GM23248 (cell line): ENCODE measurements around the gene STX8. TPM values are rescaled to one million over a fixed set of nuclear protein-coding genes. Genes with fewer than 3 reads are reported as not detected.

Experiments
- DNase-seq: peaks from one replicate; pipeline ENCODE4 v3.0.0-alpha.2; 2015
- H2AFZ ChIP-seq: fragments of 200-600 bp; sonication (generic); 2 replicates; pipeline ENCODE4 v1.6.1; 2016; ENCODE audit warnings: antibody characterized with exemption
- H3F3A ChIP-seq: fragments of 200-600 bp; sonication (generic); 2 replicates; pipeline ENCODE4 v1.6.1; 2016; ENCODE audit warnings: mild to moderate bottlenecking, antibody characterized with exemption, mixed run types; ENCODE audit not compliant: insufficient read depth
- H3K27ac ChIP-seq: fragments of 200-600 bp; sonication (generic); 2 replicates; pipeline ENCODE4 v1.5.1; 2016; ENCODE audit warnings: mild to moderate bottlenecking
- H3K27me3 ChIP-seq: fragments of 200-600 bp; sonication (generic); replicated peaks from 2 replicates; pipeline ENCODE4 v1.6.1; 2016; ENCODE audit warnings: mild to moderate bottlenecking; ENCODE audit not compliant: insufficient read depth
- H3K36me3 ChIP-seq: fragments of 200-600 bp; sonication (generic); 2 replicates; pipeline ENCODE4 v1.6.1; 2016; ENCODE audit warnings: low read depth, mild to moderate bottlenecking
- H3K4me1 ChIP-seq: fragments of 200-600 bp; sonication (generic); 2 replicates; pipeline ENCODE4 v1.6.1; 2016; ENCODE audit warnings: mild to moderate bottlenecking; ENCODE audit not compliant: insufficient read depth
- H3K4me2 ChIP-seq: fragments of 200-600 bp; sonication (generic); one replicate; pipeline ENCODE4 v1.6.1; 2016; ENCODE audit warnings: mild to moderate bottlenecking; ENCODE audit not compliant: unreplicated experiment
- H3K4me3 ChIP-seq: fragments of 200-600 bp; sonication (generic); 2 replicates; pipeline ENCODE4 v1.5.1; 2016; ENCODE audit warnings: mild to moderate bottlenecking
- H3K79me2 ChIP-seq: fragments of 200-600 bp; sonication (generic); 2 replicates; pipeline ENCODE4 v1.6.1; 2016; ENCODE audit warnings: mild to moderate bottlenecking; ENCODE audit not compliant: insufficient read depth
- H3K9ac ChIP-seq: fragments of 200-600 bp; sonication (generic); 2 replicates; pipeline ENCODE4 v1.6.1; 2016; ENCODE audit warnings: mild to moderate bottlenecking
- H3K9me2 ChIP-seq: fragments of 200-600 bp; sonication (generic); 2 replicates; pipeline ENCODE4 v1.6.1; 2016; ENCODE audit warnings: mixed run types, mild to moderate bottlenecking, moderate library complexity; ENCODE audit not compliant: insufficient read depth
- H3K9me3 ChIP-seq: fragments of 200-600 bp; sonication (generic); one replicate; pipeline ENCODE4 v1.6.1; 2017; ENCODE audit warnings: low read depth
- H4K20me1 ChIP-seq: fragments of 200-600 bp; sonication (generic); 2 replicates; pipeline ENCODE4 v1.6.0; 2016; ENCODE audit not compliant: insufficient read depth
- EZH2 ChIP-seq: fragments of 200-600 bp; sonication (generic); IDR thresholded peaks from 2 replicates; pipeline ENCODE4 v1.6.1; 2018; ENCODE audit warnings: antibody characterized with exemption, mild to moderate bottlenecking; ENCODE audit not compliant: insufficient read depth, poor library complexity, severe bottlenecking
- EZH2phosphoT487 ChIP-seq: fragments of 200-600 bp; sonication (generic); IDR thresholded peaks from 2 replicates; pipeline ENCODE4 v1.6.1; 2018; ENCODE audit warnings: antibody characterized with exemption, moderate library complexity, mild to moderate bottlenecking, low read depth; ENCODE audit not compliant: insufficient read depth
- WGBS, 2 experiments: methylation state at CpG; one replicate each; pipeline ENCODE4 v1.1.6; 2015 to 2017; ENCODE audit warnings: low lambda C conversion rate in 2 of 2, low coverage in 1 of 2; ENCODE audit errors: missing lambda C conversion rate in 2 of 2; 5-methylcytosine and 5-hydroxymethylcytosine counted together
- in situ Hi-C: fragments of 300-500 bp; cut with MboI; formaldehyde crosslinking; loops from 2 replicates; pipeline ENCODE4 v1.15.0; 2020
- polyA plus RNA-seq: library from polyadenylated mRNA; unstranded; fragments of >200 nt; fragmentation: Nextera tagmentation; extraction: Ambion mirVana; gene quantifications from 2 replicates; pipeline ENCODE4 v1.2.1, GENCODE V29; 2016
- total RNA-seq: library from RNA; depleted of rRNA; stranded (reverse); fragments of >200 nt; shearing (Covaris generic); gene quantifications from 2 replicates; pipeline ENCODE4 v1.2.3, GENCODE V29; 2014

Gene STX8
- total and polyA plus RNA-seq, 2 experiments from 2014 or later, result 40.7 to 84.3 TPM

GRCh38 chr17:9241371-9241712, 334.3 kb downstream of the STX8 start:
- H3K36me3 ChIP-seq, result no peaks in the 10 kb centered on the region
- no peaks in the 10 kb centered on the region for H3K27me3 ChIP-seq
- peaks cover 14% of the 10 kb centered on the region for H3K4me1 ChIP-seq
- no peaks in the 10 kb centered on the region for H3K79me2 ChIP-seq
- in situ Hi-C loops, result no loop called here
- no peak overlapping the region for H3K27ac ChIP-seq
- TF ChIP-seq EZH2, result no peak
- no peak for TF ChIP-seq EZH2phosphoT487
- H3K9me2 ChIP-seq, result no peaks in the 10 kb centered on the region
- peak; percentile 31 for DNase-seq
- no peaks in the 10 kb centered on the region for H3F3A ChIP-seq
- WGBS, 2 experiments, result 34 to 37% methylated on average over 10 of the region's 10 CpGs
- no peak overlapping the region for H2AFZ ChIP-seq
- H4K20me1 ChIP-seq, result no peaks in the 10 kb centered on the region
- no peak overlapping the region for H3K4me3 ChIP-seq
- H3K9ac ChIP-seq, result no peak overlapping the region; the same call in 1 of the 2 replicates
- H3K4me2 ChIP-seq, result no peak overlapping the region
- H3K9me3 ChIP-seq, result no peaks in the 10 kb centered on the region

- Histone ChIP-seq H3K36me3 (no peaks in the 10 kb centered on the region), H3F3A (no peaks in the 10 kb centered on the region), H4K20me1 (no peaks in the 10 kb centered on the region), H3K9me2 (no peaks in the 10 kb centered on the region), H3K27me3 (no peaks in the 10 kb centered on the region), H3K9me3 (no peaks in the 10 kb centered on the region), H3K4me3 (peak overlapping the region; percentile 67), H2AFZ (peak overlapping the region; percentile 77), H3K4me1 (peaks cover 14% of the 10 kb centered on the region), H3K27ac (peak overlapping the region; percentile 20; the same call in 1 of the 2 replicates), H3K4me2 (peak overlapping the region; percentile 74), H3K79me2 (no peaks in the 10 kb centered on the region), H3K9ac (peak overlapping the region; percentile 81)
- DNase-seq, result peak; percentile 65
- in situ Hi-C loops, result no loop called here
- 26 to 34% methylated on average over 17 of the region's 17 CpGs for WGBS, 2 experiments
- no peak for TF ChIP-seq EZH2phosphoT487
- TF ChIP-seq EZH2, result no peak
Observed at GRCh38 chr17:9240659-9241370, 334.8 kb downstream of the STX8 start.

GRCh38 chr17:9239793-9240658, 335.6 kb downstream of the STX8 start:
- Histone ChIP-seq H4K20me1 (no peaks in the 10 kb centered on the region), H3K27ac (peak overlapping the region; percentile 20)
- in situ Hi-C loops, result no loop called here

GRCh38 chr17:9239246-9239792, 336.3 kb downstream of the STX8 start:
- peak overlapping the region; percentile 53 for H3K4me2 ChIP-seq
- H3K36me3 ChIP-seq, result no peaks in the 10 kb centered on the region
- H4K20me1 ChIP-seq, result no peaks in the 10 kb centered on the region
- H3K9ac ChIP-seq, result peak overlapping the region; percentile 74
- no peaks in the 10 kb centered on the region for H3F3A ChIP-seq
- WGBS, 2 experiments, result 31 to 32% methylated on average over 27 of the region's 27 CpGs
- in situ Hi-C loops, result no loop called here
- H2AFZ ChIP-seq, result peak overlapping the region; percentile 71
- H3K27ac ChIP-seq, result peak overlapping the region; percentile 17; the same call in 1 of the 2 replicates
- H3K9me3 ChIP-seq, result no peaks in the 10 kb centered on the region
- TF ChIP-seq EZH2, result no peak
- no peak for TF ChIP-seq EZH2phosphoT487
- no peaks in the 10 kb centered on the region for H3K79me2 ChIP-seq
- peaks cover 14% of the 10 kb centered on the region for H3K4me1 ChIP-seq
- no peaks in the 10 kb centered on the region for H3K9me2 ChIP-seq
- peak overlapping the region; percentile 66 for H3K4me3 ChIP-seq
- no peak for DNase-seq
- no peaks in the 10 kb centered on the region for H3K27me3 ChIP-seq

More at GRCh38 chr17:9239793-9240658, 335.6 kb downstream of the STX8 start:
- peak; percentile 91 for DNase-seq
- H3F3A ChIP-seq, result no peaks in the 10 kb centered on the region
- no peaks in the 10 kb centered on the region for H3K9me3 ChIP-seq
- peak overlapping the region; percentile 74 for H3K4me2 ChIP-seq
- H3K79me2 ChIP-seq, result no peaks in the 10 kb centered on the region
- H3K9me2 ChIP-seq, result no peaks in the 10 kb centered on the region
- H3K36me3 ChIP-seq, result no peaks in the 10 kb centered on the region
- TF ChIP-seq EZH2 (no peak), EZH2phosphoT487 (no peak)
- peak overlapping the region; percentile 81 for H3K9ac ChIP-seq
- 3% methylated on average over 25 to 59 of the region's 84 CpGs for WGBS, 2 experiments
- peaks cover 14% of the 10 kb centered on the region for H3K4me1 ChIP-seq
- H3K27me3 ChIP-seq, result no peaks in the 10 kb centered on the region
- H2AFZ ChIP-seq, result peak overlapping the region; percentile 77
- H3K4me3 ChIP-seq, result peak overlapping the region; percentile 67
